Activated CD4-positive, CD25-positive, alpha-beta regulatory T cell treated with anti-CD3 and anti-CD28 coated beads, Interleukin-2, amount 50 U/mL, for 24 hours (primary cell): ENCODE results near the gene MVB12B.

Source experiments
- ATAC-seq, 2 donors: fragments of 150-1000 bp; cut with Tn5 transposase; one replicate each; pipeline ENCODE4 v1.10.0; 2021; ENCODE audit warnings: mild to moderate bottlenecking in 1 of 2, moderate library complexity in 1 of 2

The MVB12B gene

GRCh38 chr9:126304207-126304970 is 22.2 kb upstream of the MVB12B start:
- no peak for ATAC-seq

DNA sequence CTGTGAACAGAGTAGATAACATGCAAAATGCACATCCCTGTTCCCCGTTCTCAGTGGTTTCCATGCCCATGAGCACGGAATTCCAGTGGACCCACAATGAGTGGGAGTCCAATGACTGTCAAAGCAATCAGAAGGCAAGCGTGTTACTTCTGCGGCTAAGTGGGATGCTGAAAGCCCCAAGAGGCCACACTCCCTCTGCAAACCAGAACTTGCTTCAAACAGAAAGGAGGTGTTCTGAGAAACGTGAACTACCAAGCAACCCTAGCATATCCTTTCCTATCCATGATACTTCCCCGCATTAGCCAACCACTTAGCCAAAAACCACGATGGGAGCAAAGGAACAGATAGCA is 21.7 kb upstream of the MVB12B start:
- ATAC-seq: no peak

DNA sequence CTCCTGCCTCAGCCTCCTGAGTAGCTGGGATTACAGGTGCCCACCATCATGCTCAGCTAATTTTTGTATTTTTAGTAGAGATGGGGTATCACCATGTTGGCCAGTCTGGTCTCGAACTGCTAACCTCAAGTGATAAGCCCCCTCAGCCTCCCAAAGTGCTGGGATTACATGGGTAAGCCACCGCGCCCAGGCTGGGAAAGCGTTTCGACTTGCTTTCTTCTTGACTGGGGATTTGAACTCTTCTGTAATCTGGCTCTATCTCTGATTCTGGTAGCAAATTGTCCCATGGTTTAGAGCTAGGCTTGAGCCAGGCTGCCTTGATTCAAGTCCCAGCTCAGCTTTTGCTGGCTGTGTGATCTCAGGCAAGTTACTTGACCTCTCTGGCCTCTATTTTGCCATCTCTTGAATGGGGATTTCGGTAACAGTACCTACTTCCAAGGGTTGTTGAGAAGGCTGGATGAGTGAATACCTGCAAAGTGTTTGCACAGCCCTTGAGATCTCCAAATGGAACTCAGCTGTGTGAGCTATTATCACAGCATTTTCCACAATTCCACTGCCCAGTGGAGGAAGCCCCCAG is 20.5 kb upstream of the MVB12B start:
- no peak for ATAC-seq

- no peak for ATAC-seq
Measured at GRCh38 chr9:126307322-126308061, 19.1 kb upstream of the MVB12B start.

- ATAC-seq: no peak
Measured at GRCh38 chr9:126309427-126310189, 17.0 kb upstream of the MVB12B start.

- ATAC-seq: no peak
Measured at GRCh38 chr9:126312584-126313551, 13.8 kb upstream of the MVB12B start.

- ATAC-seq: no peak
Measured at GRCh38 chr9:126316085-126316655, 10.5 kb upstream of the MVB12B start.

- peak in 1 of 2 donors; percentile 36 for ATAC-seq
Measured at GRCh38 chr9:126317513-126317912, 9.1 kb upstream of the MVB12B start.

- ATAC-seq: no peak
Measured at GRCh38 chr9:126318858-126319257, 7.8 kb upstream of the MVB12B start.

DNA sequence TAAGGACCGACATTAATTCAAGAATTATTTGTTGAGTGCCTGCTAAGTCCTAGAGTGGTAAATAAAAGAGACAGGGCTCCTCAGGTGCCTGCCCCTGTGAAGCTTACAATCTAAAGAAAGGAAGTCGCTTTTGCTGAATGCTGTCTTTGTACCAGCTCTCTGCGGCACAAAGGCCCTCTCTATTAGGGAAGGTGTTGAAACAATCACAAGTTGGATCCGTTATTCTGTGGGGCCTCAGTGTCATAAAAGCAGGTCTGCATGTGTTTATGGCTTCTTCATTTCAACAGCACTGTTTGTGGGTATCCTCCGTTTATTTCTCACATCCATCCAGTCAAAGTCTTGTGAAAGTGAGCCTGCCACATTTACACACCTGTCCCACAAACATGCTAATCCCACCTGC is 7.0 kb upstream of the MVB12B start:
- ATAC-seq: no peak

DNA sequence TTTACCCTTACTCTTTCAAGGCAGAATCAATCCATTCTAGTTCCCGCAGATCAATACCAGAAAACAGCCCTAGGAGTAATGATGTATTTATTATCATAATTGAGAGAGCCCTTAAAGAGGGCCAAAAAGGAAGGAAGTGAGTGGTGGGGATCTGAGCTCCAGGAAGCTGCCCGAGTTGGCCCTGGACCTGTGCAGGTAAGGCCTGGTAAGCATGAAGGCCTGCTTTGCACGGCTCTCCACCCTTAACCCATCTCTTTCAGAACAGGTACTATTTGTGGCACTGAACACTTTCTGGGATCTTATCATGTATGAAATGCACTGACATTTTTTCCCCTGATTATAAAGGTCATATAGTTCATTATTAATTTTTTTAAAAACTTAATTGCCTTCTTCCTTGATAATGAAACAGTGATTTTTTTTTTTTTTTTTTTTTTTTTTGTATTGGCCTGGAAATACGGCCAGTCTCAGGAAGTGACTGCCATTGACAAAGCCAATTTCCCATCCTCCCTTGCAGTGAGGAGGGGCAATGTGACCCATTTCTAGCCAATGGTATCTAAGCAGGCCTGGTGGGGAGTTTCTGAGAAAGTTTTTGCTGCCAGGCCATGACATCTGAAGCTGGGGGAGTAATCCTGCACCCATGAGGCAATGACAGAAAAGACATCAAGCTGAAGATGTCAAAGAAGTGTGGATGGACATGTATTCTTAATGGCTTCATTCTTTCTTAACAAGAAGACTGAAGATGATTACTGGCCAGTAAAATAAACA is 6.3 kb upstream of the MVB12B start:
- ATAC-seq: peak in 1 of 2 donors; percentile 41

- ATAC-seq: no peak
Measured at GRCh38 chr9:126321742-126322141, 4.9 kb upstream of the MVB12B start.

GRCh38 chr9:126325821-126326220 is 808 bp upstream of the MVB12B start:
- ATAC-seq: no peak

DNA sequence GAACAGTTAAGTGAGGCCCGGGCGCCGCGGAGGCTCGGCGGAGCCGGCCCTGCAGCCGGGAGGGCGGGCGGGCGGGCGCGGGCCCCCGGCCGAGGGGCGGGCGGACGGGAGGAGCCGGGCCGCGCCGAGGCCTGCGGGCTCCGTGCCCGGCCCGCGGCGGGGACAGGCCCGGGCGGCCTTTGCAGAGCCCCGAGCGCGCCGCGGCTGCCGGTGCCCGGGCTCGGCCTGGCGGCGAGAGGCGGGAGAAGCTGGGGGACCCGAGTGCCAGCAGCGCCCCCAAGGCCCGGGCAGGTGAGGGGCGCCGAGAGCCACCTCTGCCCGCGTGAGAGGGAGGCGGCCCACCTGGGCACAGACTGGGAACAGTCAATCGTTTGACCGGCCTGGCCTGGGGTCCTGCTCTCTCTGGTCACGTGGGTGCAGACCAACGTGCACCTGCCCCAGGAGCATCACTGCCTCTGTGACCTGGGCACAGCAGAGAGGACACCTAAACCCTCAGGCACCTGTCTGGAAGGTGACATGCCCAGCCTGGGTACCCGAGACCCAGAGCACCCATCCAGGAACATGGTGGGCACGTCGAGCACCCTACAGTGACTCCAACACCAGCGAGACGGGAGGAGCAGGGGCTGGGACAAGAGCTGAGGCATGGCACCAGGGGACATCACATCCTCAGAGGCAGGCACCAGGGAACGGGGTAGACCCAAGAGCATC is 531 bp downstream of the MVB12B start:
- ATAC-seq: peak in 1 of 2 donors; percentile 64

DNA sequence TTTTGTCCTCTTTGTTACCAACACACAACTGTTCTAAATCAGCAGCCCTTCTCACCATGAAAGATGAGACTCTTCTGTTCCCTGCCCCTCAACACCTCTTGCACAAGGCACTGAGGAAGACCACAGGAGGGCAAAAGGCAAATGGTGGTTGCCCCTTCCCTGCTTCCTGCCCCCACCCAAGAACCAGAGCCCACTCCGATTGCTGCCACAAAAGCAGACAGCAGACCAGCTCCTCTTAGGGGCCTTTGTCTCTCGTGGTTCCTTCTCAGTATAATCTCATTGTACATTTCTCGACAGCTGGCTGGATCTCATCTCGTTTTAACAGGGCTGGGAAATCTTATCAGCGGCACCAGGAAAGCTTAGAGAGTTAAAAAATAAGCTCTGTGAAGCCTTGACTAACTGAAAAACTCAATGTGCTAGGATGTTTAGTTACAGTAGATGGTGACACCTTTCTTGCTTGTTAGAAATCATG is 1.1 kb downstream of the MVB12B start:
- ATAC-seq: no peak

GRCh38 chr9:126328407-126328806 is 1.8 kb downstream of the MVB12B start:
- ATAC-seq: no peak

GRCh38 chr9:126329476-126330275 is 3.0 kb downstream of the MVB12B start:
- ATAC-seq: no peak

DNA sequence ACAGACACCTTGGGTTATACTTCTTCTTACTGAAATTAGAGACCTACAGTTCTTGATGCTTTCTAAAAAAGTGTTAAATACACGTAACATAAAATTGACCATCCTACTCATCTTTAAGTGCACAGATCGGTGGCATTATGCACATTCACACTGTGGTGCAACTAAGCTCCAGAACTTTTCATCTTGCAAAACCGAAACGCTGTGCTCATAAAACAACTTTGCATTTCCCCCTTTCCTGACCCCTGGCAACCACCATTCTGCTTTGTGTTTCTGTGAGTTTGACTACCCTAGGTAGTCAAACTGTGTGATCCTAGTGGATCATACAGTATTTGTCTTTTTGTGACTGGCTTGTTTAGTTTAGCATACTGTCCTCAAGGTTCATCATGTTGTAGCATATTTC is 3.9 kb downstream of the MVB12B start:
- ATAC-seq: no peak
